Smooth muscle cell (in vitro differentiated cells): ENCODE results near the gene KIAA1671. TPM values are rescaled to one million over a fixed set of nuclear protein-coding genes. Genes with fewer than 3 reads are reported as not detected.
A peak's percentile ranks its signal among the peaks of the same experiment; 100 is the strongest.

Experiments used
- DNase-seq: peaks from one replicate; lab custom pipeline; 2025; ENCODE audit not compliant: unreplicated experiment; lab: John Stamatoyannopoulos, UW
- H2AFZ ChIP-seq: fragments of 200-600 bp; sonication (generic); 2 replicates; pipeline ENCODE4 v1.6.0; 2016; ENCODE audit warnings: antibody characterized with exemption, low read depth, mild to moderate bottlenecking
- H3F3A ChIP-seq: fragments of 200-600 bp; sonication (generic); 2 replicates; pipeline ENCODE4 v1.6.0; 2017; ENCODE audit warnings: antibody characterized with exemption, low read depth
- H3K27ac ChIP-seq: fragments of 200-600 bp; sonication (generic); 2 replicates; pipeline ENCODE4 v1.5.1; 2016; ENCODE audit warnings: low read depth, mild to moderate bottlenecking
- H3K27me3 ChIP-seq: fragments of 200-600 bp; sonication (generic); 2 replicates; pipeline ENCODE4 v1.6.1; 2016; ENCODE audit warnings: low read depth, mild to moderate bottlenecking
- H3K36me3 ChIP-seq: fragments of 200-600 bp; sonication (generic); 2 replicates; pipeline ENCODE4 v1.5.1; 2016; ENCODE audit warnings: low read depth
- H3K4me1 ChIP-seq: fragments of 200-600 bp; sonication (generic); 2 replicates; pipeline ENCODE4 v1.5.1; 2016; ENCODE audit warnings: low read depth
- H3K4me2 ChIP-seq: fragments of 200-600 bp; sonication (generic); 2 replicates; pipeline ENCODE4 v1.6.0; 2016; ENCODE audit warnings: mild to moderate bottlenecking
- H3K4me3 ChIP-seq: fragments of 200-600 bp; sonication (generic); 2 replicates; pipeline ENCODE4 v1.5.1; 2016; ENCODE audit warnings: mild to moderate bottlenecking
- H3K79me2 ChIP-seq: fragments of 200-600 bp; sonication (generic); 2 replicates; pipeline ENCODE4 v1.6.0; 2016; ENCODE audit warnings: low read depth, mild to moderate bottlenecking
- H3K9ac ChIP-seq: fragments of 200-600 bp; sonication (generic); 2 replicates; pipeline ENCODE4 v1.6.0; 2016; ENCODE audit warnings: low read depth
- H3K9me3 ChIP-seq: fragments of 200-600 bp; sonication (generic); replicated peaks from 2 replicates; pipeline ENCODE4 v1.5.1; 2016; ENCODE audit warnings: low read depth
- H4K20me1 ChIP-seq: fragments of 200-600 bp; sonication (generic); 2 replicates; pipeline ENCODE4 v1.6.0; 2016; ENCODE audit warnings: low read depth
- CTCF ChIP-seq: fragments of 200-600 bp; sonication (generic); IDR thresholded peaks from 2 replicates; pipeline ENCODE4 v1.5.1; 2017; ENCODE audit warnings: borderline replicate concordance, mild to moderate bottlenecking, antibody characterized with exemption; ENCODE audit not compliant: insufficient read depth, poor library complexity, severe bottlenecking
- WGBS: methylation state at CpG from one replicate; pipeline ENCODE4 v1.1.7; 2016; ENCODE audit warnings: low lambda C conversion rate; 5-methylcytosine and 5-hydroxymethylcytosine counted together
- polyA plus RNA-seq: library from polyadenylated mRNA; unstranded; fragments of >200 nt; fragmentation: Nextera tagmentation; extraction: Ambion mirVana; gene quantifications from 2 replicates; pipeline ENCODE4 v1.2.1, GENCODE V29; 2016
- total RNA-seq: library from RNA; depleted of rRNA; stranded (reverse); fragments of >200 nt; gene quantifications from 2 replicates; pipeline ENCODE4 v1.2.3, GENCODE V29; 2014

The KIAA1671 gene
- total and polyA plus RNA-seq, 2 experiments from 2014 or later: 1.7 to 7.6 TPM

- H3K9me3 ChIP-seq: no peaks in the 10 kb centered on the region
- H3K4me2 ChIP-seq: no peak overlapping the region
- H3K9ac ChIP-seq: no peak overlapping the region
- H3K4me3 ChIP-seq: no peak overlapping the region
- no peaks in the 10 kb centered on the region for H3K36me3 ChIP-seq
- no peak overlapping the region for H2AFZ ChIP-seq
- no peaks in the 10 kb centered on the region for H3K27me3 ChIP-seq
- TF ChIP-seq CTCF: no peak
- 91% methylated on average over 7 of the region's 7 CpGs for WGBS
- no peaks in the 10 kb centered on the region for H3K79me2 ChIP-seq
- peaks cover 5% of the 10 kb centered on the region for H3K4me1 ChIP-seq
- H3K27ac ChIP-seq: no peak overlapping the region
- H4K20me1 ChIP-seq: no peaks in the 10 kb centered on the region
- H3F3A ChIP-seq: peaks cover 8% of the 10 kb centered on the region
- no peak for DNase-seq
Measured at GRCh38 chr22:25016311-25016710, 63.8 kb downstream of the KIAA1671 start.

DNA sequence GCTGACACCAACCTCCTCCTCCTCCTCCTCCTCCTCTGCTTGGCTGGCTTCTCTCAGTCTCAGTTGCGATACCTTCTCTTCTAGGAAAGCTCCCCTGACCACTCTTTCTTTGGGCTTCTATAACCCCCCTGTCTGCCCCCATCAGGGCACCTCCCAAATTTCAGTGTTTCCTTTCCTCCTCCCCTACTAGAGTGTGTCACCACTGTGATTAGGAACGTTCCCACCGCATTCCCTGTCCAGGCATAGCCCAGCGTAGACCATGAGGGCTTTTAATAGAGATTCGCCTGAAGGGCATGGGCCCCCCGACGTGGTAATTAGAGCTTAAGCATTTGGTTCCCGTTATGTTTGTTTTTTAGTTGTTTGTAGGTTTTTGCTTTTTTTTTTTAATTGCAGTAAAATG, 65.5 kb downstream of the KIAA1671 start:
- H3K4me3 ChIP-seq: no peak overlapping the region
- no peak overlapping the region for H3K27ac ChIP-seq
- no peaks in the 10 kb centered on the region for H3K79me2 ChIP-seq
- peaks cover 8% of the 10 kb centered on the region for H3F3A ChIP-seq
- no peaks in the 10 kb centered on the region for H3K27me3 ChIP-seq
- no peaks in the 10 kb centered on the region for H4K20me1 ChIP-seq
- TF ChIP-seq CTCF: no peak
- no peaks in the 10 kb centered on the region for H3K36me3 ChIP-seq
- no peak overlapping the region for H3K9ac ChIP-seq
- H3K4me2 ChIP-seq: peak overlapping the region; percentile 29
- no peak for DNase-seq
- WGBS: 33% methylated on average over 8 of the region's 8 CpGs
- H2AFZ ChIP-seq: peak overlapping the region; percentile 40
- no peaks in the 10 kb centered on the region for H3K4me1 ChIP-seq
- H3K9me3 ChIP-seq: no peaks in the 10 kb centered on the region

GRCh38 chr22:25019427-25020184, 67.1 kb downstream of the KIAA1671 start:
- H2AFZ ChIP-seq: no peak overlapping the region
- no peak overlapping the region for H3K9ac ChIP-seq
- no peak overlapping the region for H3K4me2 ChIP-seq
- no peaks in the 10 kb centered on the region for H3K36me3 ChIP-seq
- H4K20me1 ChIP-seq: no peaks in the 10 kb centered on the region
- no peaks in the 10 kb centered on the region for H3K4me1 ChIP-seq
- H3K27ac ChIP-seq: no peak overlapping the region
- H3K79me2 ChIP-seq: no peaks in the 10 kb centered on the region
- WGBS: 91% methylated on average over 1 of the region's 1 CpG
- no peaks in the 10 kb centered on the region for H3F3A ChIP-seq
- TF ChIP-seq CTCF: no peak
- H3K27me3 ChIP-seq: no peaks in the 10 kb centered on the region
- no peak for DNase-seq
- no peaks in the 10 kb centered on the region for H3K9me3 ChIP-seq
- H3K4me3 ChIP-seq: no peak overlapping the region

DNA sequence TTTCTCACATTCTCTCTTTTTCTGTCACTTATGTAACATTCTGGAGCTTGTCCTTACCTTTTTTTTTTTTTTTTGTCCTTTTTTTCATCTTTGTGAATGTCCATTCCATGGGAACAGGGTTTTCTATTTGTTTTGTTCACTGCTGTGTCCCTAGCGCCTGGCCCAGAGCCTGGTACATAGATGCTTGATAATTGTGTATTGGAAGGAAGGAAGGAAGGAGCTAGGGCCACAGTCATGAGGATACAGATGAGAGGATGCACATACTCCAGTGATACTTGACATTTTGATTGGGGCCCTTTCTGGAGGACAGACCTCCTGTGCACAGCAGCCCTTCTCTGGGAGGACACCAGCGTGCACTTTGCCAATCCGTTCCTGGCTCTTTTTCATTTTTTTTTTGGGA, 68.9 kb downstream of the KIAA1671 start:
- Histone ChIP-seq H3K9me3 (no peaks in the 10 kb centered on the region), H3F3A (peaks cover 6% of the 10 kb centered on the region), H3K4me2 (no peak overlapping the region), H3K27ac (no peak overlapping the region), H3K36me3 (no peaks in the 10 kb centered on the region), H3K79me2 (no peaks in the 10 kb centered on the region), H4K20me1 (no peaks in the 10 kb centered on the region), H3K27me3 (no peaks in the 10 kb centered on the region), H3K4me1 (peaks cover 3% of the 10 kb centered on the region), H2AFZ (no peak overlapping the region), H3K9ac (no peak overlapping the region), H3K4me3 (no peak overlapping the region)
- 98% methylated on average over 3 of the region's 3 CpGs for WGBS
- TF ChIP-seq CTCF: no peak
- DNase-seq: no peak
